ENCODE measurements around the gene ELK4.

Gene ELK4

DNA sequence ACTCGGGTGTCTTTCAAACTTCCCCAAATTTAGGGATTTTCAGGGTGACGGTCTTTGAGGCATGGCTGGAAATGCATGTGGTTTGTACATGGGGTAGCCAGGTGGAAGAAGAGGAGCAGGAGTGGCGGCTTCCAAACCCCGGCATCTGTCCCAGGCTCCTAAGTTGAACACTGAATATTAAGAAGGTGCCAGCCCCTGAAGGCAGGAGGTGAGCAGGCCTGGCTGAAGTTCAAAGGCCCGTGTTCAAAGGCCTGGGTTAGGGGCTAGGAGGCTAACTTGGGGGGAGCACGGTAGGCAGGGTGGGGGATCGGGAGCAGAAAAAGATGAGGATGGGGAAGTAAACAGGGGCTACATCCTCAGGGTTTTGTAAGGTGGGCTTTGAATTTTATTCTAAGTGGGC is 42.8 kb downstream of the ELK4 start:
- Histone ChIP-seq H3K36me3 (ENCODE audit: control insufficient read depth, insufficient read depth, low read length) (no peaks in the 10 kb centered on the region), H3K27me3 (ENCODE audit: control insufficient read depth, insufficient read depth, low read length) (no peaks in the 10 kb centered on the region), H3K9me3 (ENCODE audit: control insufficient read depth, insufficient read depth, low read length) (no peaks in the 10 kb centered on the region), H3K4me3 (ENCODE audit: low read depth, low read length) (no peak overlapping the region), H3K9ac (ENCODE audit: low read depth, low read length) (no peak overlapping the region), H3K27ac (ENCODE audit: low read depth, low read length) (no peak overlapping the region), H3K4me1 (ENCODE audit: control insufficient read depth, insufficient read depth, low read length) (peaks cover 4% of the 10 kb centered on the region; the same call in 1 of the 2 replicates)

DNA sequence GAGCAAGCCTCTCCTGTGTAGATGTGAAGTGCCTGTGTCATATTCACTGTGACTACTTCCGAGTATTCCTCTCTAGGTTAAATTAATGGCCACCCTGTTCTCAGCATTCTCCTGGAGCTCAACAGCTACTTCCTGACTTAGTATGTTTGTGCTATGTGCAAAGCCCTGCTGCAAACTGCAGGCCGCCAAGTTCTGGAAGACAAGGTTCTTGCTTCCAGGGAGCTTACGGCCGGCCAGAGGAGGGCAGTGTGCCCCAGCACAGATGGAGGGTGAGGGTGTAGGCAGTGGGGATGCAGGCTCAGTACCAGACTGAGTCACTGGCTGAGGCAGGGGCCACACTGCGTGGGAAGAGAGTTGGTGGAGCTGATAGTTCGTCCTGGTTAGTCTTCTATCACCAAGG is 43.2 kb downstream of the ELK4 start:
- H3K27me3 ChIP-seq (ENCODE audit: control insufficient read depth, insufficient read depth, low read length): no peaks in the 10 kb centered on the region
- H3K27ac ChIP-seq (ENCODE audit: low read depth, low read length): no peak overlapping the region
- no peaks in the 10 kb centered on the region for H3K36me3 ChIP-seq (ENCODE audit: control insufficient read depth, insufficient read depth, low read length)
- peaks cover 4% of the 10 kb centered on the region; the same call in 1 of the 2 replicates for H3K4me1 ChIP-seq (ENCODE audit: control insufficient read depth, insufficient read depth, low read length)
- no peak overlapping the region for H3K9ac ChIP-seq (ENCODE audit: low read depth, low read length)
- H3K9me3 ChIP-seq (ENCODE audit: control insufficient read depth, insufficient read depth, low read length): no peaks in the 10 kb centered on the region
- H3K4me3 ChIP-seq (ENCODE audit: low read depth, low read length): no peak overlapping the region

DNA sequence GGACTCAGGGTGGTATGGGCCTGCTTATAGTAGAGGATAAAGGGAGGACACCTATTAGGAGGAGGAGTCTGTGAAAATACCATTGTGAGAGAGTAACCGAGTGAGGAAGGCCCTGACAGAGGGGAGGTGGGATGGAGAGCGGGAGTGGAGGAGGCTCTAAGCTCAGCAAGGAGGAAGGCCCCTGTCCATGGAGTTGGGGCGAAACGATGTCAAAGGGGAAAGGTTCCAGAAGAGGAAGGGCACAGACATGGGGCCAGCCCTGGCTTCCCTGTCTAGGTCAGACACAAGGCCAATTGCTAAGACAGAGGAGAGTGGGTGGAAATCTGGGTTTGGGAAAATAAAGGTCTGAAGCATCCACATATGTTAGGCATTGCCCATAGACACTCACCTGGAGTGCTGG is 44.2 kb downstream of the ELK4 start:
- peaks cover 2% of the 10 kb centered on the region; the same call in 1 of the 2 replicates for H3K4me1 ChIP-seq (ENCODE audit: control insufficient read depth, insufficient read depth, low read length)
- no peaks in the 10 kb centered on the region for H3K27me3 ChIP-seq (ENCODE audit: control insufficient read depth, insufficient read depth, low read length)
- no peak overlapping the region for H3K27ac ChIP-seq (ENCODE audit: low read depth, low read length)
- H3K36me3 ChIP-seq (ENCODE audit: control insufficient read depth, insufficient read depth, low read length): no peaks in the 10 kb centered on the region
- no peak overlapping the region for H3K9ac ChIP-seq (ENCODE audit: low read depth, low read length)
- H3K4me3 ChIP-seq (ENCODE audit: low read depth, low read length): no peak overlapping the region
- H3K9me3 ChIP-seq (ENCODE audit: control insufficient read depth, insufficient read depth, low read length): no peaks in the 10 kb centered on the region

DNA sequence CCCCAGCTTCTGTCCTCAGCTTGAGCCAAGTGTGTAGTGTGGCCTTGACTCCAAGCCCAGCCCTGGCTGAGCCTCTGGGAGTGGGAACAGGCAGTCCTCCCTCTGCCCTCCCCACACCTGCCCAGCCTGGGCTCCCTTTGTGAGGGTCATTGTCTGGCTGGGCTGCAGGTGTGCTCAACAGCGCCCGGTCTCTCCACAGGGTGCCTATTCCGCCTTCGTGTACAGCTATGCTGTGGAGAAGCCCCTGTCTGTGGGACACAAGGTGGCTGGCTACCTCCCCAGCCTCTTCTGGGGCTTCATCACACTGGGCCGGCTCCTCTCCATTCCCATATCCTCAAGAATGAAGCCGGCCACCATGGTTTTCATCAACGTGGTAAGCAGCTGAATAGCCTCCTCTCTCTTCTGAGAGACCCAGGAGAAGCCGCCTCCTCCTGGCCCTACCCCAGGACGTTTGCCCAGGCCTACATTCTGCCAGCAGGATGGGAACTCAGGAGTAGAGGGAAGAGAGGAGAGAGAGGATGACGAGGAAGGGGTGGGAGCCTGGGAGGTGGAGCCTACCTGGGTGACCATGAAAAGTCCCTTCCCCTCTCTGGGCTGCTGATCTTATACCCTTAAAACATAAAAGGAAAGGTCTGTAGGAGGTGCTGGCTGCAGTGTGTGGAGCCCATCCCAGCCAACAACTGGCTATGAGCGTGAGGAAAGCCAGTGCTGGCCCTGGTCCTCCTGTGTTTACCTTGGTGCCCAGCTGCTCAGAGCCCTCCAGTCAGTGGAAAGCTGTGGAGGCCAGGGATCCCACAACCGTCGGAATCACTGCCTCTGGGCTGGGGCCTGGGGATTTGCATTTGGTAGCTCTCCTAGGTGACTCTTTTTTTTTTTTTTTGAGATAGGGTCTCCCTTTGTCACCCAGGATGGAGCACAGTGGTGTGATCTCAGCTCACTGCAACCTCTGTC is 45.7 kb downstream of the ELK4 start:
- Histone ChIP-seq H3K4me3 (ENCODE audit: low read depth, low read length) (no peak overlapping the region), H3K9me3 (ENCODE audit: control insufficient read depth, insufficient read depth, low read length) (no peaks in the 10 kb centered on the region), H3K27ac (ENCODE audit: low read depth, low read length) (no peak overlapping the region), H3K27me3 (ENCODE audit: control insufficient read depth, insufficient read depth, low read length) (no peaks in the 10 kb centered on the region), H3K36me3 (ENCODE audit: control insufficient read depth, insufficient read depth, low read length) (no peaks in the 10 kb centered on the region), H3K9ac (ENCODE audit: low read depth, low read length) (no peak overlapping the region), H3K4me1 (ENCODE audit: control insufficient read depth, insufficient read depth, low read length) (no peaks in the 10 kb centered on the region)

DNA sequence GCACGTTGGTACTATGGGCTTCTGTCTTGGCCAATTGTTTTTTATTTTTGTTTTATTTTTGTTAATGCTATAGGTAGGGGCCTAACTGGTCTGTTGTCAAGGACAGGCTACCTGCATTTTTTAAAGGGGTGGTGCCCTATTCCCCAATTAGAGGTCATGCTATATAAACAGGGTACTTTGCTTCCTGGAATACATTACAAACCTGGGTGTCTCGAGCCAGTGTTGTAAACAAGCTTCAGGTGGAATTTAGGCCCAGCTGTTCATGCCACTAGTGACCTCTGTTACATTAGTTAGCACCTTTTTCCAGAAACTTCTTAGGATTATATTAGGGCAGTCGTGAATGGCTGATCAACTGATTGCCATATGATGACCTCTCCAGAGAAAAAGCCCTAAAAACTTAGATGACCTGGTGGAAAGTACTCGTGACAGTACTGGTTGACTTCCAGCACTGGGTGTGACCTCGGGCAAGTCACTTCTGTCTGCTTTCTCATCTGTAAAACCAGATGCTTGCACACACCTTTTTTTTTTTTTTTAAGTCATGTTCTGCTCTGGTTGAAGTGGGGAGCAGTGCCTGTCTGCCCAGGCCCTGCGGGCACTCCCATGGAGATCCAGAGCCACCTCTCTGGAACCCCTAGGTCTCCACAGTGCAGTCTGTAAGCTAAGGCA is 46.5 kb downstream of the ELK4 start:
- Histone ChIP-seq H3K27me3 (ENCODE audit: control insufficient read depth, insufficient read depth, low read length) (0 out of 2 replicates have a peak, but pooled peaks cover 3% of the 10 kb centered on the region), H3K9ac (ENCODE audit: low read depth, low read length) (no peak overlapping the region), H3K9me3 (ENCODE audit: control insufficient read depth, insufficient read depth, low read length) (no peaks in the 10 kb centered on the region), H3K27ac (ENCODE audit: low read depth, low read length) (no peak overlapping the region), H3K4me3 (ENCODE audit: low read depth, low read length) (no peak overlapping the region), H3K4me1 (ENCODE audit: control insufficient read depth, insufficient read depth, low read length) (no peaks in the 10 kb centered on the region), H3K36me3 (ENCODE audit: control insufficient read depth, insufficient read depth, low read length) (no peaks in the 10 kb centered on the region)

DNA sequence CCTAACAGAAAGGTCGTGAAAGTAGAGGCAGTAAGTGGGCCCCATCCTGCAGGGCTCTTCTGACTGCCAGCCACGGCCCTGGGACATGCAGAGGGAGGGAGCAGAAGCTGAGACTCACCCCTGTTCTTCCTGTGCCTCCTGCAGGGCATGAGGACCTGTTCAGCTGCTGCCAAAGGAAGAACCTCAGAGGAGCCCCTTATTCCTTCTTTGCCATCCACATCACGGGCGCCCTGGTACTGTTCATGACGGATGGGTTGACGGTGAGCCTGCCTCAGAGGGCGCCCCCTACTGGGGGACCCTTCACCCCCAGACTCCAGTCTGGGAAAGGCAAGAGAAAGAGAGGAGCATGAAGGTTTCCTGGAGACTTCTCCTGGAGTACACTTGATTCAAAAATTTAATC is 47.1 kb downstream of the ELK4 start:
- Histone ChIP-seq H3K4me3 (ENCODE audit: low read depth, low read length) (no peak overlapping the region), H3K9ac (ENCODE audit: low read depth, low read length) (no peak overlapping the region), H3K27me3 (ENCODE audit: control insufficient read depth, insufficient read depth, low read length) (0 out of 2 replicates have a peak, but pooled peaks cover 3% of the 10 kb centered on the region), H3K27ac (ENCODE audit: low read depth, low read length) (no peak overlapping the region), H3K9me3 (ENCODE audit: control insufficient read depth, insufficient read depth, low read length) (no peaks in the 10 kb centered on the region), H3K36me3 (ENCODE audit: control insufficient read depth, insufficient read depth, low read length) (no peaks in the 10 kb centered on the region), H3K4me1 (ENCODE audit: control insufficient read depth, insufficient read depth, low read length) (peaks cover 4% of the 10 kb centered on the region; the same call in 1 of the 2 replicates)

DNA sequence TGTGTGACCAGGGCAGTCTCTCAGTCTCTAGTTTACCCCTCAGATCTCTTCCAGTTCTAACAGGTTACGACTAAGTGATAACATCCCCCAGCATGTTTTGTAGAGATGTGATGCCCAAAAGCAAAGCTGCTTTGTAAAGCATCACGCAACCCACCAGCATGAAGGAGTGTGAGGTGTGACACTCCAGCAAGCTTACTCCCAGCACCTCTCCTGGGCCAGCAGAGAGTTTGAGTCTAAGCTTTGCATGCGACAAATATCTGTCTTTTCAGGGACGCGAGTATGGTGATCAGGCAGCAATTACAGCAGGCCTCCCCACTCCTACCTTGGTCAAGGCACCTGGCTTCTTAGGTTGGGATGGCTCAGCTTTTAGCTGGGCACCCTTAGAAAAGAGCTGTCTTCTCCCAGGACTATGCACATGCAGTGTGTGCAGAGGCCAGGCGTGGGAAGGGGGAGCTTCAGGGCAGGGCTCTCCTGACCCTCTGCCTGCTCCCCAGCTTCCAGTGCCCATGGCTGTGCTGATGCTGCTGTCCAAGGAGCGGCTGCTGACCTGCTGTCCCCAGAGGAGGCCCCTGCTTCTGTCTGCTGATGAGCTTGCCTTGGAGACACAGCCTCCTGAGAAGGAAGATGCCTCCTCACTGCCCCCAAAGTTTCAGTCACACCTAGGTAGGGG is 48.2 kb downstream of the ELK4 start:
- Histone ChIP-seq H3K27ac (ENCODE audit: low read depth, low read length) (no peak overlapping the region), H3K9me3 (ENCODE audit: control insufficient read depth, insufficient read depth, low read length) (no peaks in the 10 kb centered on the region), H3K4me3 (ENCODE audit: low read depth, low read length) (no peak overlapping the region), H3K27me3 (ENCODE audit: control insufficient read depth, insufficient read depth, low read length) (peaks cover 8% of the 10 kb centered on the region; the same call in 1 of the 2 replicates), H3K36me3 (ENCODE audit: control insufficient read depth, insufficient read depth, low read length) (no peaks in the 10 kb centered on the region), H3K9ac (ENCODE audit: low read depth, low read length) (no peak overlapping the region), H3K4me1 (ENCODE audit: control insufficient read depth, insufficient read depth, low read length) (peaks cover 11% of the 10 kb centered on the region; the same call in 1 of the 2 replicates)

DNA sequence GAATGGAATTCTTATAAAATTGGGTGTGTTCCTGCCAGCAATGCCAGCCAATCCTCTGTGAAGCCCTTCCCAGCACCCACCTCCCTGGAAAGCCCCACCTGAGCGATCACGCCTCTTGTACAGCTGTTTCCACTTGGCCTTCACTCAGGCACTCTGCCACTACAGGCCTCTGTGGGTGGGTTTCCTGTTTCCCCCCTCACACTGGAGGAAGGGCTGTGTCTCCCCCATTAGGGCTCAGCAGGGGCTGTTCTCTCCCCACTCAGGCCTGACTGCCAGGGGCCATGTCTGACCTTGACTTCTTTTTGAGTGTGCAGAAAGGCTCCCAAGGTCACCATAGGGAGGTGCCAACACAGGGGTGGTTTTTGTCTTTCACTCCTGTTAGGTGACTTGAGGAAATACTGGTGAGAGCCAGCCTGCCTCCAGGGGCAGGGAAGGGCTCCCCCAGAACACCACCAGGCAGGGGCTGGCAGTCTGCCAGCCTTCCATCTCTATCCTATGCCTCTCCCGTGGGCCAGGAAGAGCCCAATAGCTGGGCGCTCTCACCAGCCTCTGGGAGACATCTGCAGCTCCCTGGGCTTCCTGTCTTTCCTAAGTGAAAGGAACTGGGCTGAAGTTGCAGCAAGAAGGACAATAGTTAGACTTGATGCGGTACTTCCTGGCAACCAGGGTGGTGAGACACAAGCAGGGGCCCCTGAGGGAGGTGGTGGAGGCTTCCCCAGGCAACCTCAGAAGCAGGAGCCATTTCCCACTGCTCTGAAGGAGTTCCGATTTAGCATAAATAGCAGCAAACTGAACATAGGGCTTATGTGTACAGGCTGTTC is 49.1 kb downstream of the ELK4 start:
- H3K9ac ChIP-seq (ENCODE audit: low read depth, low read length): no peak overlapping the region
- no peak overlapping the region for H3K4me3 ChIP-seq (ENCODE audit: low read depth, low read length)
- no peaks in the 10 kb centered on the region for H3K36me3 ChIP-seq (ENCODE audit: control insufficient read depth, insufficient read depth, low read length)
- peaks cover 11% of the 10 kb centered on the region; the same call in 1 of the 2 replicates for H3K4me1 ChIP-seq (ENCODE audit: control insufficient read depth, insufficient read depth, low read length)
- H3K9me3 ChIP-seq (ENCODE audit: control insufficient read depth, insufficient read depth, low read length): no peaks in the 10 kb centered on the region
- peaks cover 17% of the 10 kb centered on the region; the same call in 1 of the 2 replicates for H3K27me3 ChIP-seq (ENCODE audit: control insufficient read depth, insufficient read depth, low read length)
- H3K27ac ChIP-seq (ENCODE audit: low read depth, low read length): no peak overlapping the region

DNA sequence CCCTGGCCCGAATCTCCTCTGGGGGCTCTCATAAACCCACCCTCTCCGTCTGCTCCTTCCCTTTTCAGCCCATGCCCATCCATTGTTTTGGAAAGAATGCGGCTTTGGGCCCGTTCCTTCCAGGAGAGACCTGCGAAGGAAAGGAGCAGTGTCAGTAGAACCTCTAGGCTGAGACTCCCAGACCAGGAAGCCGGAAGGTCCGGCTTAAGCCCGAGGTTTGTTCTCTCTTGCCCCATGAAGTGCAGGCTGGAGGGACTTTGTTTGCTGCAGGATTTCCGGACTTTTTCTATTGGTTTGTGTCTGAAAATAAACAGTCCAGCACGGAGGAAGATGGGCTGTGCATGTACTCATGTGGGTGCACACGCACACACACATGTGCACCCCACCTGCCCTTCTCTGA is 49.8 kb downstream of the ELK4 start:
- Histone ChIP-seq H3K9me3 (ENCODE audit: control insufficient read depth, insufficient read depth, low read length) (no peaks in the 10 kb centered on the region), H3K4me3 (ENCODE audit: low read depth, low read length) (no peak overlapping the region), H3K4me1 (ENCODE audit: control insufficient read depth, insufficient read depth, low read length) (peaks cover 11% of the 10 kb centered on the region; the same call in 1 of the 2 replicates), H3K9ac (ENCODE audit: low read depth, low read length) (no peak overlapping the region), H3K36me3 (ENCODE audit: control insufficient read depth, insufficient read depth, low read length) (no peaks in the 10 kb centered on the region), H3K27ac (ENCODE audit: low read depth, low read length) (no peak overlapping the region), H3K27me3 (ENCODE audit: control insufficient read depth, insufficient read depth, low read length) (peaks cover 20% of the 10 kb centered on the region; the same call in 1 of the 2 replicates)

DNA sequence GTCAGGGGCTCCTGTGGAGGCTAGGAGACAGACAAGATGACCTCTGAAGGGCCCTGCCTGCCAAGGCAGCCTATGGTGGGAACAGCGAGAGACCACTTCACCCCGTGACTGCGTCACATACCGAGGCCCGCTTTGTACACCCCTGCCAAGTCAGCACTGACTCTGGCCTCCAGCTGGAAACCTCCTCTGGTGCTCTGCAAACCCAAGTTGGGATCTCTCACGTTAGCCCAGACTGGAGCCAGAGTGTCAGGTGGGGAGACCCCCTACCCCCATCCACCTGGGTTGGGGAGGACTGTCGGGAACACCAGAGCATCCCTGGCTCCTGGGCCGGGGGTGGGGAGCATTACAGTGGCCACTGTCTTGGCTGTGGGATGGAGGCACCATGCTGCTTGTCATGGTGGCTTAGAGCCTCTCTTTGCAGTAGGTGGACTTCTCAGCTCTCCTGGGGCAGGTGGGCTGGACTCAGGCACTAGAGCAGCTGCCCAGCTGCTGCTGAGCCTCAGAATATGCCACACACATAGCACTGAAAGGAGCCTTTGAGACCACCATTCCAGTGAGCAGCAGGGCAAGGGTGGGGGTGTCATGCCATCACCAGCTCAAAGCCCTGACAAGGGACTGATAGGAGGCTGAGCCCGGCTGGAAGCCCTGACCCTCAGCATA is 50.4 kb downstream of the ELK4 start:
- H3K4me3 ChIP-seq (ENCODE audit: low read depth, low read length): no peak overlapping the region

More for the DNA sequence above, 50.4 kb downstream of the ELK4 start:
- H3K9me3 ChIP-seq (ENCODE audit: control insufficient read depth, insufficient read depth, low read length): no peaks in the 10 kb centered on the region
- H3K4me1 ChIP-seq (ENCODE audit: control insufficient read depth, insufficient read depth, low read length): peaks cover 11% of the 10 kb centered on the region; the same call in 1 of the 2 replicates
- peaks cover 20% of the 10 kb centered on the region; the same call in 1 of the 2 replicates for H3K27me3 ChIP-seq (ENCODE audit: control insufficient read depth, insufficient read depth, low read length)
- no peak overlapping the region for H3K9ac ChIP-seq (ENCODE audit: low read depth, low read length)
- no peaks in the 10 kb centered on the region for H3K36me3 ChIP-seq (ENCODE audit: control insufficient read depth, insufficient read depth, low read length)
- no peak overlapping the region for H3K27ac ChIP-seq (ENCODE audit: low read depth, low read length)
